GM13976 (cell line): ENCODE measurements around the gene ADPRHL1.
"Not testable (repeated sequence)": the region's sequence is repeated elsewhere in the genome, so short reads cannot be mapped to it uniquely, and the experiment has no call there.

ENCODE experiments used
- DNase-seq: peaks from one replicate; pipeline ENCODE4 v3.0.0; 2012; ENCODE audit warnings: low spot score
- CTCF ChIP-seq: IDR thresholded peaks from 2 replicates; pipeline ENCODE4 v1.5.1; 2012; ENCODE audit warnings: borderline replicate concordance, mild to moderate bottlenecking; ENCODE audit not compliant: insufficient read depth; ENCODE audit errors: extremely low read depth, missing control alignments, control extremely low read depth
- in situ Hi-C: fragments of 300-500 bp; cut with MboI; formaldehyde crosslinking; loops from one replicate; pipeline ENCODE4 v1.12.0; 2022; ENCODE audit warnings: low sequenced_read_pairs, mixed read lengths, inconsistent platforms; ENCODE audit not compliant: unreplicated experiment

Gene ADPRHL1

GRCh38 chr13:113472355-113473025 is 19.2 kb upstream of the ADPRHL1 start:
- TF ChIP-seq CTCF, result no peak
- in situ Hi-C loops, result no loop called here
- DNase-seq, result no peak

- TF ChIP-seq CTCF, result no peak
- in situ Hi-C loops, result no loop called here
- no peak for DNase-seq
Observed at GRCh38 chr13:113471844-113472243, 18.6 kb upstream of the ADPRHL1 start.

DNA sequence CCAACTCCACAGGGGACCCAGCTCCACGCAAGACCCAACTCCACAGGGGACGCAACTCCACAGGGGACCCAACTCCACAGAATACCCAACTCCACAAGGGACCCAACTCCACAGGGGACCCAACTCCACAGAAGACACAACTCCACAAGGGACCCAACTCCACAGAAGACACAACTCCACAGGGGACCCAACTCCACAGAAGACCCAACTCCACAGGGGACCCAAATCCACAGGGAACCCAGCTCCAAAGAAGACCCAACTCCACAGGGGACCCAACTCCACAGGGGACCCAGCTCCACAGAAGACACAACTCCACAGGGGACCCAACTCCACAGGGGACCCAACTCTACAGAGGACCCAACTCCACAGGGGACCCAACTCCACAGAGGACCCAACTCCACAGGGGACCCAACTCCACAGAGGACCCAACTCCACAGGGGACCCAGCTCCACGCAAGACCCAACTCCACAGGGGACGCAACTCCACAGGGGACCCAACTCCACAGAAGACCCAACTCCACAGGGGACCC is 17.4 kb upstream of the ADPRHL1 start:
- in situ Hi-C loops, DNase-seq: not testable (repeated sequence)

GRCh38 chr13:113470073-113470472 is 16.8 kb upstream of the ADPRHL1 start:
- no peak for TF ChIP-seq CTCF
- in situ Hi-C loops, result no loop called here
- DNase-seq, result no peak

DNA sequence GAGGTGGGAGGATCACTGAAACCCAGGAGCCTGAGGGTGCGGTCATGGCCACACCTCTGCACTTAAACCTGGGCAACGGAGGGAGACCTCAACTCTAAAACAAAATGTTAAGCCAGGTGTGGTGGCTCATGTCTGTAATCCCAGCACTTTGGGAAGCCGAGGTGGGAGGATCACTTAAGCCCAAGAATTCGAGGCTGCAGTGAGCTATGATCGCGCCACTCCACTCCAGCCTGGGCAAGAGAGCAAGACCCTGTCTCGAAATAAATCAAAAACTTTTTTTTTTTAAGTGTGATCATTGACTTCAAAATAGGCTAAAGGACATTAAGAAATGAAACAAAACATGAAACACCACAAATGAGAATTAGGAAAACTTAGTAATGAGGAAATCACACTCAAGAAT is 16.3 kb upstream of the ADPRHL1 start:
- DNase-seq, result no peak
- no peak for TF ChIP-seq CTCF
- in situ Hi-C loops, result no loop called here

GRCh38 chr13:113468472-113469201 is 15.3 kb upstream of the ADPRHL1 start:
- no peak for DNase-seq
- in situ Hi-C loops, result no loop called here
- no peak for TF ChIP-seq CTCF

- no peak for TF ChIP-seq CTCF
- no peak for DNase-seq
- in situ Hi-C loops, result no loop called here
Observed at GRCh38 chr13:113468029-113468428, 14.7 kb upstream of the ADPRHL1 start.
